Hematopoietic multipotent progenitor cell (in vitro differentiated cells): Measurements from ENCODE around the gene ATP13A3. TPM values are rescaled to one million over a fixed set of nuclear protein-coding genes. Genes with fewer than 3 reads are reported as not detected.

Experiments
- DNase-seq, 3 donors: peaks; one replicate each; pipeline ENCODE4 v3.0.0-alpha.2; 2011 to 2015; ENCODE audit warnings: low read depth in 2 of 3, low spot score in 2 of 3
- total RNA-seq: library from RNA; depleted of rRNA; stranded (reverse); fragments of >200 nt; gene quantifications from one replicate; pipeline ENCODE4 v1.2.3, GENCODE V29; 2012

The ATP13A3 gene
- total RNA-seq, 1 donor, result 19.4 TPM

GRCh38 chr3:194481103-194481502, 5.7 kb downstream of the ATP13A3 start:
- DNase-seq, result no peak

- DNase-seq, result no peak
These were observed 10.0 kb downstream of the ATP13A3 start for GRCh38 chr3:194476784-194477183.

GRCh38 chr3:194475978-194476377, 10.8 kb downstream of the ATP13A3 start:
- no peak for DNase-seq

- no peak for DNase-seq
These were observed 11.5 kb downstream of the ATP13A3 start for GRCh38 chr3:194475138-194475932.

- no peak for DNase-seq
These were observed 12.1 kb downstream of the ATP13A3 start for GRCh38 chr3:194474675-194475074.

GRCh38 chr3:194472290-194472920, 14.4 kb downstream of the ATP13A3 start:
- peak in 2 of 3 donors; percentile 49 to 74 for DNase-seq

GRCh38 chr3:194471863-194472262, 14.9 kb downstream of the ATP13A3 start:
- DNase-seq, result no peak

- DNase-seq, result no peak
These were observed 16.2 kb downstream of the ATP13A3 start for GRCh38 chr3:194470615-194471014.

GRCh38 chr3:194469977-194470376, 16.8 kb downstream of the ATP13A3 start:
- DNase-seq, result no peak

- DNase-seq, result no peak
These were observed 18.7 kb downstream of the ATP13A3 start for GRCh38 chr3:194468086-194468485.

GRCh38 chr3:194466761-194467356, 19.9 kb downstream of the ATP13A3 start:
- DNase-seq, result no peak

GRCh38 chr3:194465920-194466570, 20.8 kb downstream of the ATP13A3 start:
- DNase-seq, result no peak

GRCh38 chr3:194465246-194465645, 21.6 kb downstream of the ATP13A3 start:
- DNase-seq, result no peak

- no peak for DNase-seq
These were observed 22.1 kb downstream of the ATP13A3 start for GRCh38 chr3:194464692-194465091.

GRCh38 chr3:194462936-194463335, 23.9 kb downstream of the ATP13A3 start:
- DNase-seq, result no peak

GRCh38 chr3:194460566-194460965, 26.2 kb downstream of the ATP13A3 start:
- no peak for DNase-seq

GRCh38 chr3:194458131-194458530, 28.7 kb downstream of the ATP13A3 start:
- DNase-seq, result no peak

- no peak for DNase-seq
These were observed 31.3 kb downstream of the ATP13A3 start for GRCh38 chr3:194455481-194455880.

GRCh38 chr3:194450341-194450740, 36.5 kb downstream of the ATP13A3 start:
- no peak for DNase-seq

- no peak for DNase-seq
These were observed 36.9 kb downstream of the ATP13A3 start for GRCh38 chr3:194449913-194450312.

- no peak for DNase-seq
These were observed 39.1 kb downstream of the ATP13A3 start for GRCh38 chr3:194447657-194448056.
